Mucosa of descending colon (tissue), 3 donors: ENCODE measurements around the gene AP4S1. TPM values are rescaled to one million over a fixed set of nuclear protein-coding genes. Genes with fewer than 3 reads are reported as not detected.
A peak's percentile ranks its signal among the peaks of the same experiment; 100 is the strongest.
"Not testable (repeated sequence)": the region's sequence is repeated elsewhere in the genome, so short reads cannot be mapped to it uniquely, and the experiment has no call there.

Experiments
- ATAC-seq: fragments of 200-7000 bp; cut with Tn5 transposase; one replicate; pipeline ENCODE4 v1.9.1; 2020; ENCODE audit warnings: mild to moderate bottlenecking, moderate library complexity
- DNase-seq, 3 donors: peaks; one replicate each; pipeline ENCODE4 v3.0.0-alpha.2; 2020
- H3K36me3 ChIP-seq: fragments of 200-600 bp; one replicate; pipeline ENCODE4 v1.8.0; 2021; ENCODE audit warnings: low read depth, mild to moderate bottlenecking
- H3K4me1 ChIP-seq: fragments of 200-600 bp; one replicate; pipeline ENCODE4 v1.8.0; 2021; ENCODE audit warnings: low read depth, mild to moderate bottlenecking
- H3K4me3 ChIP-seq: fragments of 200-600 bp; one replicate; pipeline ENCODE4 v1.8.0; 2021; ENCODE audit warnings: mild to moderate bottlenecking
- H3K9me3 ChIP-seq: fragments of 200-600 bp; one replicate; pipeline ENCODE4 v1.8.0; 2021; ENCODE audit warnings: mild to moderate bottlenecking
- CTCF ChIP-seq: fragments of 200-600 bp; IDR thresholded peaks from one replicate; pipeline ENCODE4 v1.8.0; 2022; ENCODE audit warnings: antibody characterized with exemption, mild to moderate bottlenecking
- intact Hi-C, 2 donors: fragments of 100-400 bp; cut with DNase I in 1 of 2; cut with micrococcal nuclease in 1 of 2; formaldehyde crosslinking; loops; one replicate each; pipeline versions ENCODE4 v1.11.0 to v1.11.1; 2022; cut with DNase I, micrococcal nuclease
- total RNA-seq, 3 donors: library from RNA; stranded (reverse); fragmentation: NEBNext Ultra II Directional in 2 of 3; extraction: Animal tissue kit (Norgen Biotek cat#: 25700) in 2 of 3; gene quantifications; one replicate each; pipeline versions ENCODE4 v1.2.1 to v1.2.4, GENCODE V29; 2021 to 2023
- donor health status: DM: no; HTN: no; CAD: no; lungs with moderate emphysema.
- donor health status: DM: no; HTN: no; CAD: no.
- donor health status: DM: no; HTN: yes; CAD: no.

The AP4S1 gene
- total RNA-seq, 3 donors from 2014 or later = 3.0 to 9.9 (median 4.0) TPM

- Histone ChIP-seq H3K4me3 (no peak overlapping the region), H3K4me1 (no peaks in the 10 kb centered on the region), H3K9me3 (no peaks in the 10 kb centered on the region), H3K36me3 (no peaks in the 10 kb centered on the region)
- no peak for TF ChIP-seq CTCF
- DNase-seq = no peak
- ATAC-seq = peak; percentile 40
- intact Hi-C loops = no loop called here
Measured at GRCh38 chr14:31038521-31039166, 13.2 kb downstream of the AP4S1 start.

- no peak for TF ChIP-seq CTCF
- H3K4me3 ChIP-seq = no peak overlapping the region
- H3K36me3 ChIP-seq = no peaks in the 10 kb centered on the region
- ATAC-seq = no peak
- no peaks in the 10 kb centered on the region for H3K9me3 ChIP-seq
- H3K4me1 ChIP-seq = no peaks in the 10 kb centered on the region
- intact Hi-C loops = no loop called here
- no peak for DNase-seq
Measured at GRCh38 chr14:31042300-31042699, 16.9 kb downstream of the AP4S1 start.

GRCh38 chr14:31042893-31043292 is 17.4 kb downstream of the AP4S1 start:
- H3K9me3 ChIP-seq, H3K4me3 ChIP-seq, intact Hi-C loops, ATAC-seq, DNase-seq, H3K36me3 ChIP-seq, H3K4me1 ChIP-seq: not testable (repeated sequence)

GRCh38 chr14:31043379-31043778 is 17.9 kb downstream of the AP4S1 start:
- intact Hi-C loops = no loop called here
- H3K4me3 ChIP-seq = no peak overlapping the region
- H3K9me3 ChIP-seq = no peaks in the 10 kb centered on the region
- no peak for TF ChIP-seq CTCF
- DNase-seq (no peak), ATAC-seq (no peak)
- no peaks in the 10 kb centered on the region for H3K36me3 ChIP-seq
- no peaks in the 10 kb centered on the region for H3K4me1 ChIP-seq

- no peaks in the 10 kb centered on the region for H3K36me3 ChIP-seq
- no peak for ATAC-seq
- H3K9me3 ChIP-seq = no peaks in the 10 kb centered on the region
- no peaks in the 10 kb centered on the region for H3K4me1 ChIP-seq
- no peak for TF ChIP-seq CTCF
- no peak for DNase-seq
- H3K4me3 ChIP-seq = no peak overlapping the region
- intact Hi-C loops = no loop called here
Measured at GRCh38 chr14:31045501-31046080, 20.1 kb downstream of the AP4S1 start.

DNA sequence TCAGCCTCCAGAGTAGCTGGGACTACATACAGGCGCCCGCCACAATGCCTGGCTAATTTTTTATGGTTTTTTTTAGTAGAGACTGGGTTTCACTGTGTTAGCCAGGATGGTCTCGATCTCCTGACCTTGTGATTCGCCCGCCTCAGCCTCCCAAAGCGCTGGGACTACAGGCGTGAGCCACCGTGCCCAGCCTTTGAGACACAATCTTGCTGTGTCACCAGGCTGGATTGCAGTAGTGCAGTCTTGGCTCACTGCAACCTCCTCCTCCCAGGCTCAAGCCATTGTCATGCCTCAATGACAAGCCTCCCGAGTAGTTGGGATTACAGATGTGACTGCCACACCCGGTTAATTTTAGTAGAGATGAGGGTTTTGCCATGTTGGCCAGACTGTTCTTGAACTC is 22.1 kb downstream of the AP4S1 start:
- no peaks in the 10 kb centered on the region for H3K4me1 ChIP-seq
- no peaks in the 10 kb centered on the region for H3K9me3 ChIP-seq
- H3K4me3 ChIP-seq = no peak overlapping the region
- TF ChIP-seq CTCF = no peak
- H3K36me3 ChIP-seq = no peaks in the 10 kb centered on the region
- intact Hi-C loops = no loop called here
- ATAC-seq = no peak
- no peak for DNase-seq
